Measurements from ENCODE around the gene PHAF1.

The PHAF1 gene

GRCh38 chr16:67193536-67193935, 83.8 kb downstream of the PHAF1 start:
- no peak for TF ChIP-seq CTCF (IDR thresholded peaks at IDR 0.05; ENCODE audit: low read depth, low read length)

DNA sequence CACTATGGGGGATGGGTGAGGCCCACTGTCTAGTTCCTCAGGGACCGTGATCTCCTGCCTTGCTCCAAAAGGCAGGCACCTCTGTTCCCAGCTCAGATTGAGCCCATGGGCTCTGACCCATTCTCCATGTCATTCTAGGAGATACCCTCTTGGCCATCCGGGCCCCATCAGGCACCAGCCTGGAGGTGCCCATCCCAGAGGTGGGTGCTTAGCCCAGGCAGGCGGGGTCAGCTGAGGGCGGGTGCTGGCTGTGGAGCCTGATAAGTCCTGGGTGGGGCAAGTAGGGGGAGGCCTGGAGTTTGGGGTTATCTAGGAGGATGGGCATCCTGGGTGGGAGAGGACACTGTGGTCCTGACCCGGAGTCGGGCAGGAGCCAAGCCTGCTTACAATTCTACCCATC, 84.5 kb downstream of the PHAF1 start:
- Histone ChIP-seq H3K9me3 (no peaks in the 10 kb centered on the region), H3K36me3 (peaks cover 50% of the 10 kb centered on the region), H3K4me1 (no peaks in the 10 kb centered on the region), H3K27me3 (no peaks in the 10 kb centered on the region), H3K4me3 (ENCODE audit: low read depth, low read length) (no peak overlapping the region)
- TF ChIP-seq CTCF (IDR thresholded peaks at IDR 0.05; ENCODE audit: low read depth, low read length), result no peak
- DNase-seq, result no peak

More at GRCh38 chr16:67193536-67193935, 83.8 kb downstream of the PHAF1 start:
- Histone ChIP-seq H3K9me3 (no peaks in the 10 kb centered on the region), H3K4me1 (no peaks in the 10 kb centered on the region), H3K36me3 (peaks cover 47% of the 10 kb centered on the region), H3K4me3 (ENCODE audit: low read depth, low read length) (peak overlapping the region; percentile 100; the same call in 1 of the 2 replicates), H3K27me3 (no peaks in the 10 kb centered on the region)
- no peak for DNase-seq

DNA sequence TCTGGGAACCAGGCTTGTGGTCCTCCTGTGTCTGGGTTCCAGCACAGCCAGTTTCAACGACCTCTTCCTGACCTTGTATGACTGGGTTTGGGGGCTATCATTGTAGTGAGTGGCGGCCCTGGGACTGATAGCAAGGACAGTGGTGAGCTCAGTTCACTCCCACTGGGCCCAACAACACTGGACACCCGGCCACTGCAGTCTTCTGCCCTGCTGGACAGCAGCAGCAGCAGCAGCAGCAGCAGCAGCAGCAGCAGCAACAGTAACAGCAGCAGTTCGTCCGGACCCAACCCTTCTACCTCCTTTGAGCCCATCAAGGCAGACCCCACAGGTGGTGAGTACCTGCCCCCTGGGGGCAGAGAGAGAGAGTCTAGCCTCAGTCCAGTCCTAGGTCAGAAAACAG, 85.9 kb downstream of the PHAF1 start:
- Histone ChIP-seq H3K9me3 (no peaks in the 10 kb centered on the region), H3K4me3 (ENCODE audit: low read depth, low read length) (no peak overlapping the region), H3K4me1 (no peaks in the 10 kb centered on the region), H3K27me3 (no peaks in the 10 kb centered on the region), H3K36me3 (peaks cover 53% of the 10 kb centered on the region)
- TF ChIP-seq CTCF (IDR thresholded peaks at IDR 0.05; ENCODE audit: low read depth, low read length), result no peak
- DNase-seq, result no peak

GRCh38 chr16:67196881-67197280, 87.1 kb downstream of the PHAF1 start:
- H3K36me3 ChIP-seq, result peaks cover 58% of the 10 kb centered on the region
- no peaks in the 10 kb centered on the region for H3K4me1 ChIP-seq
- no peak for DNase-seq
- H3K9me3 ChIP-seq, result no peaks in the 10 kb centered on the region
- no peak for TF ChIP-seq CTCF (IDR thresholded peaks at IDR 0.05; ENCODE audit: low read depth, low read length)
- no peaks in the 10 kb centered on the region for H3K27me3 ChIP-seq
- H3K4me3 ChIP-seq (ENCODE audit: low read depth, low read length), result no peak overlapping the region

DNA sequence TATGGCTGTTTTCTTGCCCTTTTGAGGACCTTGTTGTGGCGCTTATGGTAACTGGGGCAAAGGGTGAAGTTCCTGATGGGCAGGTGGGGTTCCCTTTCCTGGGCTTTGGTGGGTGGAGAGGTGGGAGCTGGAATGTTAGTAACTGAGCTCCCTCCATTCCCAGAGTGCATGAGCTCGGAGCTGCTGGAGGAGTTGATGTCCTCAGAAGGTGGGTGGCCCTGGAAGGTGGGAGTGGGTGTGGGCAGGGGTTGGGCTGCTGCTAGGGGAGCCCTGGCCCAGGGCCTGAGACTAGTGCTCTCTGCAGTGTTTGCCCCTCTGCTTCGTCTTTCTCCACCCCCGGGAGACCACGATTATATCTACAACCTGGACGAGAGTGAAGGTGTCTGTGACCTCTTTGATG, 88.0 kb downstream of the PHAF1 start:
- no peaks in the 10 kb centered on the region for H3K27me3 ChIP-seq
- H3K4me1 ChIP-seq, result no peaks in the 10 kb centered on the region
- DNase-seq, result no peak
- peaks cover 64% of the 10 kb centered on the region for H3K36me3 ChIP-seq
- no peak overlapping the region for H3K4me3 ChIP-seq (ENCODE audit: low read depth, low read length)
- no peaks in the 10 kb centered on the region for H3K9me3 ChIP-seq
- TF ChIP-seq CTCF (IDR thresholded peaks at IDR 0.05; ENCODE audit: low read depth, low read length), result no peak
